Dermis microvascular lymphatic vessel endothelial cell (primary cell): ENCODE measurements around the gene DDAH2. TPM values are rescaled to one million over a fixed set of nuclear protein-coding genes. Genes with fewer than 3 reads are reported as not detected.

Experiments
- DNase-seq, 2 donors: peaks; one replicate each; pipeline versions ENCODE4 v3.0.0 to v3.0.0-alpha.2; 2010; ENCODE audit warnings: low read depth in 2 of 2
- total RNA-seq: library from RNA; depleted of rRNA; stranded (reverse); fragments of >200 nt; gene quantifications from 2 replicates; pipeline ENCODE4 v1.2.1, GENCODE V29; 2014

The DDAH2 gene
- total RNA-seq, 1 donor from 2014 or later = 108 TPM

DNA sequence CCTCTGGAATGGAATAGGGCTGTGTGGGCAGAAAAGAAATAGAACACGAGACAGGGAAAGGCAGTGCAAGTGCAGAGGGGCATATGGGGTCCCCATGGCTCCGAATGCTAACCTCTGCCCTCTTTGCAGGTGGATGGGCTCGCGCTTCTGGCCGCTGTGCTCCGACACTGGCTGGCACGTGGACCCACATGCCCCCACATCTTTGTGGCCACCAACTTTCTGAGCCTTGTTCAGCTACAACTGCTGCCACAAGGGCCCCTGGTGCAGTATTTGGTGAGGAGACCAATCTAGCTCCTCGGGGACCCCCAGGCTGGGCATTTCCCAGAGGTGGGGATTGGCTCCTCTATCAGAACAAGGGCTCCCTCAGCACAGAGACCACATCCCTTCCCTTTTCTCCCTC lies 32.2 kb upstream of the DDAH2 start:
- DNase-seq = no peak

DNA sequence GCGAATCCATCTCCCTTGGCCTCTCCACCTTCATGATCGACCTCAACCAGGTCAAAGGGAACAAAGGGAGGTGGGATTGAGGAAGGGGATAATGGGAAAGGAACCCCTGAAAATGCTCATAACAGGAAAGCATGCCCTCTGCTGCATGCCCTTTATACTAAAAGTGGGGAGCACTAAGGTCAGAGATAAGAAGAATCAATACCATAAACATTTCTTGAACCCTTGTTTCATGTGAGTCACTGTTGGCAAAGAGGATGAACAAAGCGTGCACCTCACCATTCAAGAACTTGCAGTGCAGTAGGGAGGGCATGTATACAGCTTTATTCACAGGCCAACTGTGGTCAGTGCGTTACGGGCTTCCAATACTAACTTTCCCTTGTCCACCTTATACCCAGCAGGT lies 31.7 kb upstream of the DDAH2 start:
- DNase-seq = no peak

DNA sequence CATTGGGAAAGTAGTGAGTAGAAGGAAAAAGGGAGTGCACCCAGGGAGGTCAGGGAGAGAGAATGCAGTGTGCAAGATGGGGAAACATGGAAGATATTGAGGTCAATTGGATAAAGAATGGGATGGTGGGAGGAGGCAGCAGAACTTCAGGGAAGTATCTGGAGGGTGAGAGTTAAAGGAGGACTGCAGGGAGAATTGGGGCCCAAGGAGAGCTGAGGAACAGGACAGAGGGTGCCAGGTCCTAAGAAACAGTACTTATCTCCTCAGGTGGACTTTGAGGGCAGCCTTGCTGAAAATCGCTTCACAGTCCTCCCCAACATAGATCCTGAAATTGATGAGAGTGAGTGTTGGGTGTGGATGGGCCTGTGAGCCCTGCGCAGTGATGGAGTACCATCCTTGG lies 29.2 kb upstream of the DDAH2 start:
- DNase-seq = no peak

GRCh38 chr6:31752739-31753319 lies 23.7 kb upstream of the DDAH2 start:
- DNase-seq = peak in 1 of 2 donors; percentile 24

DNA sequence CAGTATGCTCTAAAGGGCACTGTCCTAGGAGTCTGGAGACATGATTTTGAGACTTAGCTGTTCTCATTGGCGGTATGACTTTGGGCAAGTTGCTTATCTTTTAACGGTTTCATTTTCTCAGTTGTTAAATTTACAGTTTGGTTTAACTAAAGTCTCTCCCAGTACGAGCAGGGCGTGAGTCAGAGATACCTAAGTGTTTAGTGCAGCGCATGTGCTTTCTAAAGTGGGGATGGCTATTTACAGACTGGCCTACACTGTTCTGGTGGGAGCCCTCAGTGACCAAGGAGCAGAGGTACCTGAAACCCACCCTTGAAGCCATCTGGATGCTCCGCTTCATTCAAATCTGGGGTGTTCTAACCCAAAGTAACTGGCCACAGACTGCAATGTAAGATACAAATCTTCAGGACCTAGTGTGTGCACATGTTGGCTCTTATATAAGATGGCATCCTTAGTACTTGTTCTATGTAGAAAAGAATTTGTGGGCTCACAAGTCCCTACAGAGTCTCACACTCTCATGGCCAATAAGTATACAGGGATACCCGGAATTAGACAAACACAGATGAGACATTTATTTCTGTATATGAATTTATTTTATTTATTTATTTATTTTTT lies 21.4 kb upstream of the DDAH2 start:
- DNase-seq = no peak

GRCh38 chr6:31749301-31750036 lies 20.4 kb upstream of the DDAH2 start:
- DNase-seq = no peak

DNA sequence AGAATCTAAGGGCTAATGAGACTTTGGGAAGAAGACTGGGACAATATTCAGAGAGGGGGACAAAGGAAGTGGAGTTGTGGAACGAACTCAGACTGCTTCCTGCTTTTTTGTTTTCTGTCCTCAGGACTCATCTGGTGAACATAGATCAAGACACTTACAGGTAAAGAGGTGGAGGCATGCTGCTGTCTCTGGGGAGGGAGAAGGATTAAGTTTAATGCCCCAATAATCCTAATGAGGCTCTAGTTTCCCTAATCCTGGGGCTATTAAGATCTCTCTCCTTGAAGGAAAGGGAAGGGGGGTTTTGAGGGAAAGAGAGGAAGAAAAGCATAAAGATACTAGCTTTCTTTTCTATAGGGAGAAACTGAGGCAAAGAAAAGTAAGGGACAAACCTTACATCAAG lies 15.3 kb upstream of the DDAH2 start:
- DNase-seq = no peak

GRCh38 chr6:31742894-31743293 lies 13.8 kb upstream of the DDAH2 start:
- DNase-seq = no peak

- no peak for DNase-seq
Observed at GRCh38 chr6:31741815-31742214, 12.7 kb upstream of the DDAH2 start.

DNA sequence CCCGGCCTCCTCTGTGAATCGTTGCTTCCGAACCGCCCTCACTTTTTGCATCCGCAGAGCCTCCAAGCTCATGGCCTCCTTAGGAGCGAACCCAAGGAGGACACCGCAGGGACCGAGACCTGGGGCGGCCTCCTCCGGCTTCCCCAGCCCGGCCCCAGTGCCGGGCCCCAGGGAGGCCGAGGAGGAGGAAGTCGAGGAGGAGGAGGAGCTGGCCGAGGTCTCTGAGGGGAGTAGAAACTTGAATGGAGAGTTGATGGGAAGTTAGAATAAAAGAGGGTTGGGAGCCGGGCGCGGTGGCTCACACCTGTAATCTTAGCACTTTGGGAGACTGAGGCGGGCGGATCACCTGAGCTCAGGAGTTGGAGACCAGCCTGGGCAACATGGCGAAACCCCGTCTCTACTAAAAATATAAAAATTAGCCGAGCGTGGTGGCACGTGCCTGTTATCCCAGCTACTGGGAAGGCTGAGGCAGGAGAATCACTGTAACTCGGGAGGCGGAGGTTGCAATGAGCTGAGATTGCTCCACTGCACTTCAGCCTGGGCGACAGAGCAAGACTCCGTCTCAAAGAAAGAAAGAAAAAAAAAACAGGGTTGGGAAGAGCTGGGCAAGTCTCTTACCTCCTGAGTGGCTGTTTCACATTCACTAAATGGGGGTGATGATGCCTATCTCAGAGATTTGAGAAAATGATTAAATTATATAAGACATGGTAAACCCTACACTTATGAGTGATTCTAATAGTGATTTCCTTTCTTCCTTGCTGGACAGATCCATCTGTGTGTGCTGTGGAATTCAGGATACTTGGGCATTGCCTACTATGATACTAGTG lies 11.5 kb upstream of the DDAH2 start:
- no peak for DNase-seq

GRCh38 chr6:31739639-31740396 lies 10.7 kb upstream of the DDAH2 start, which contains the start of gene MSH5:
TSS of gene MSH5 (plus strand) at chr6:31740005. CDS start at chr6:31740467, 462 bp downstream.
- DNase-seq = peak; percentile 98 to 99

DNA sequence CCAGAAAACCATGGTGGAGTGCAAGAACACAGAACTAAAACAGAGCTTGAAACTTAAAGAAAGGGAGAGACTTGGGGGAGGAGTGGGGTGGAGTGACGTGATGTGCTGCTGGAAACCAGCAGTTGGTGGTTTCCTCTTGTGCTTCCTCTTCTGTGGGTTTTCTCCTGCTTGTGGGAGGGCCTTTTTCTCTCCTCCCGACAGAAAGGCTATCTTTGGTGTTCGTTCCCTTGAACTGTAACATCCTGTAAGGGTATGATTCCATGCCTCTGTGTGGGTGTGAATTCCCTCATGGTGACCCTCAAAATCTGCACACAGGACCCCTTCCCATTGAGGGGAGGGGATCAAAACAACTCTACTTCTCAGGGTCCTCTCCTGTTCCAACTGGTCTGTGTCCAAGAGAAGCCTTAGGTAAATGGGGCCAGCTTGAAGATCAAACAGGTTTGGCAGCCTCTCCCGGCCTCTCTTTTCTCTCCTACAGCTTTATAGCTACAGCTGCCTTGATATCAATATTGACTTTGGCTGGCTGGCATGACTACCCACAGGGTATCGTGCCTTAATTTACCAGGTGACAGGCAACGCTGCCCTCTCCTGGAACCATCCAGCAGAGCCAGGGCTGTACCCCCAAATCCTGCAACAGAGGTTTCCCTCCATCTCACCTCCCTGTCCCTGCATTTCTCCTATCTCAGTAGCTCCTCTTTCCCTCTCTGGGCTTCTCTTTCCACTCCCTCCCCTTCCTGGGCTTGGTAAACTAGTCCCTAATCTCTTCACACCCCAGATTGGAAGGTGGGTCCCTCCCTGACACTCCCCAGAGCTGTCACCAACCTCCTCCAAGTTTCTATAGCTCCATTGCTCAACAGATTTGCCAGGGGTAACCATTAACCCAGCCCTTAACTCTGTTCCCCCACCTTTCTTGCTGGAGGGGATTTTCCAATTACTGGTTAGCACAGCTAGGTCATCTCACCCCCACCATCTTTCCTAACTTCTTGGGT lies 9.2 kb upstream of the DDAH2 start:
- peak in 1 of 2 donors; percentile 91 for DNase-seq

- peak; percentile 61 to 69 for DNase-seq
Observed at GRCh38 chr6:31737315-31737990, 8.4 kb upstream of the DDAH2 start.

GRCh38 chr6:31736768-31737314 lies 7.7 kb upstream of the DDAH2 start:
- DNase-seq = no peak

DNA sequence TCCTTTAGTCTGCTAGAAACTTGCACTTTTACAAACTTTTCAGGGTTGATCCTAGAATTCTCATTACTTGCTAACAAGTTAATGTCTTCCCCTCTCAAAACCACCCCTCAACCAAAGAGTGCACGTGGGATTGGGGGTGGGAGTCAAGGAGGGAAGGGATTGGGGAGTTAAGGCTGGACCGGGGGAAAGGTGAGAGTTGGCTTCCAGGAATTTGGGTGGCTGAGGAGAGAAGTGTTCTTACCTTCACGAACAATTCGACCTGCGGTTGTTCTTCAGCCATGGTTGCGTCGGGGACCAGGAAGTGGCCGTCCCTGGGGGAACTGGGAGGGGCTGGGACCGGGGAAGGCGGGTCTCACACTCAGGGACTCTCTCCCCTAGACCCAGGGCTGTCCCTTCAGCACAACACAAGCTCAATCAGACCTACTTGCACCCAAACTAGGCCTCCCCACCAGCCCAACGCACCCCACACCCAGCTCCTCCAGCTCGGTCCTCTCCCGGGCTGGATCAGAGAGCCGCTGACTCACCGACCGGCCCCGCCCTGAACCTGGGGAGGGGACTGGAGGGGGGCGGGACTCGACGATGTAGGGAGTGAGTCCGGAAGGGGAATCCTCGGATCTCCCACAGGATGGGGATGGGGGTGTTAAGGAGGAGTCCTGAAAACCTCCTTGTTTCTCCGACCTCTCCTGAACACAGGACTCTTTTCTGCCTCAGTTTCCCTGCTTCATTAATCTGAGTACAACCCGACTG lies 7.1 kb upstream of the DDAH2 start, which contains the start of gene CLIC1:
CLIC1 (minus strand) TSS at position 510 of the 747 bp plus-strand sequence; CDS start at position 280, 230 bp downstream.
- peak in 1 of 2 donors; percentile 82 for DNase-seq

GRCh38 chr6:31734821-31735406 lies 5.8 kb upstream of the DDAH2 start:
- DNase-seq = peak in 1 of 2 donors; percentile 82

DNA sequence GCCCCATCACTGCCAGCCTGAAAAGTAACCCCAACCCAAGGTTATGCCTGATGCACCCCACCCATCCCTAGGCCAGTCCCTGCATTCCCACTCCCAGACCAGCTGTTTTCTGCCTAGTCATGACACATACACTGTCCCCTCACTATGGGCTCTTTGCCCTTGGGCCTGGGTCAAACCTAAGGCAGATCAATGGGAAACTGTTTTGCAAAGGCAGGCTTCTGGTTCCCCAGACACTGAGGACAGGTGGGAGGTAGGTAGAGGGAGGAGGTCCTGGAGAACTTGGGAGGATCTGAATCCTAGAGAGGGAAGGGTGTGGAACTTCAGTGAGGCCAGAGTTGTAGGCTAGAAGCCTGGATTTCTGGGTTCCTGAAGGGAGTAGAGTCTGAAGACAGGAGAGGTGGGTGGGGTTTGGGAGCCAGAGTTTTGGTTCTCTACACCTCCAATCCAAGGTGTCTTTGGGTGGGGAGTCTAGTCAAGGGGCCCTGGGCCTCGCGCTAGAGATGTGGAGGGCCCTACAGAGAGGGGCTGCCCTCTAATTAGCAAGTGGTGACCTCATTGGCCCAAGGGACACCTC lies 5.2 kb upstream of the DDAH2 start:
- DNase-seq = no peak
